ENCODE data around the gene SLC12A5.
"Not testable (repeated sequence)": the region's sequence is repeated elsewhere in the genome, so short reads cannot be mapped to it uniquely, and the experiment has no call there.

The SLC12A5 gene

GRCh38 chr20:46077642-46078305, 48.8 kb downstream of the SLC12A5 start:
- DNase-seq (ENCODE audit: low spot score) = no peak

DNA sequence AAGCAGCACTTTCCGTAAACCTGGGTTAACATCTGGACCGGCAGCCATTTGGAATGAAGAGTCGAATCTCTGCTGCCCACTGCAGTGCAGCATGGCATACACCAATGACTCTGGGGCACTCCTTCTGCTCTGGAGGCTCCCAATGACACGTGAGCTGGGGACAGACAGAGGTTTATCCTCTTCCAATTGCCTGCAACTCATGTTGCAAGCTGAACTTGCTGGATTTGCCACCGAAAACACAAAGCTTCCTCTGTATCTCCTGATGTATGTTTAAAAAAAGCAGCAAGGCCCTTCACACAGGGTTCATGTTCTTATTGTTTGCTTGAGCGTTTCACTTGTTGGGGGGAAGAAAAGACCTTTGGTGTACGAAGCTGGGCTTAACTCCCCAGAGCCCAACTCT, 49.9 kb downstream of the SLC12A5 start:
- DNase-seq (ENCODE audit: low spot score) = no peak

- no peak for DNase-seq (ENCODE audit: low spot score)
These were observed 52.1 kb downstream of the SLC12A5 start for GRCh38 chr20:46081074-46081473.

GRCh38 chr20:46083101-46083500, 54.1 kb downstream of the SLC12A5 start:
- DNase-seq (ENCODE audit: low spot score) = no peak

GRCh38 chr20:46083531-46084061, 54.6 kb downstream of the SLC12A5 start:
- no peak for DNase-seq (ENCODE audit: low spot score)

GRCh38 chr20:46084805-46085178, 55.8 kb downstream of the SLC12A5 start:
- DNase-seq (ENCODE audit: low spot score) = no peak

- no peak for DNase-seq (ENCODE audit: low spot score)
These were observed 56.3 kb downstream of the SLC12A5 start for GRCh38 chr20:46085179-46085851.

GRCh38 chr20:46087161-46087560, 58.1 kb downstream of the SLC12A5 start:
- DNase-seq (ENCODE audit: low spot score) = no peak

GRCh38 chr20:46088409-46089166, 59.6 kb downstream of the SLC12A5 start:
- DNase-seq (ENCODE audit: low spot score) = peak; percentile 12

DNA sequence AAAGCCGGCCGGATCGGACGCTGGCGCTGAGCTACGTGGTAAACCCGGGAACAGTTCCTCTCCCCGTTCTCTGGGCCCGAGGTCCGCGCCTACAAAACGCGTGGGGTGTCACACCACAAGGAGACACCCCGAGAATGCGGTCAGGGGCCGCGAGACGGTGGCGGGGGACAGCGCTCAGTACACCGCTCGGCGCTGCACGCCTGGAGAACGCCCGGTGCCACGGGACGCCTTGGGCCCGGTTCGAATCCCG, 60.1 kb downstream of the SLC12A5 start:
- no peak for DNase-seq (ENCODE audit: low spot score)

GRCh38 chr20:46089417-46090388, 60.7 kb downstream of the SLC12A5 start, which contains the start of gene NCOA5:
Gene NCOA5, minus strand, starts transcription at chr20:46089962. Its CDS starts 10,538 bp downstream, at chr20:46079424.
- DNase-seq (ENCODE audit: low spot score) = peak; percentile 97

DNA sequence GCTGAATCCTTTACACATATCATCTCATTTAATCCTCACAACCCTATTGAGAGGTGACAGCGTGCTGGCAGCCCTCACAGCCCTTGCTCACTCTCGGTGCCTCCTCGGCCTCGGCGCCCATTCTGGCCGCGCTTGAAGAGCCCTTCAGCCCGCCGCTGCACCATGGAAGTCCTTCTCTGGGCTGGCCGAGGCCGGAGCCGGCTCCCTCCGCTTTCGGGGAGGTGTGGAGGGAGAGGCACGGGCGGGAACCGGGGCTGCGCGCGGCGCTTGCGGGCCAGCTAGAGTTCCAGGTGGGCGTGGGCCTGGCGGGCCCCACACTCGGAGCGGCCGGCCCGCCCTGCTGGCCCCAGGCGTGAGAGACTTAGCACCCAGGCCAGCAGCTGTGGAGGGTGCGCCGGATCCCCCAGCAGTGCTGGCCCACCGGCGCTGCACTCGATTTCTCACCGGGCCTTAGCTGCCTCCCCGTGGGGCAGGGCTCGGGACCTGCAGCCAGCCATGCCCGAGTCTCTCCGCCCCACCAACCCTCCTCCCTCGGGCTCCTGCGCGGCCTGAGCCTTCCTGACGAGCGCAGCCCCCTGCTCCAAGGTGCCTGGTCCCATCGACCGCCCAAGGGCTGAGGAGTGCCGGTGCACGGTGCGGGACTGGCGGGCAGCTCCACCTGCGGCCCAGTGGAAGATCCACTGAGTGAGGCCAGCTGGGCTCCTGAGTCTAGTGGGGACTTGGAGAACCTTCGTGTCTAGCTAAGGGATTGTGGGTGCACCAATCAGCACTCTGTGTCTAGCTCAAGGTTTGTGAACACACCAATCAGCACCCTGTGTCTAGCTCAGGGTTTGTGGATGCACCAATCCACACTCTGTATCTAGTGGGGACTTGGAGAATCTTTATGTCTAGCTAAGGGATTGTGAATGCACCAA, 62.9 kb downstream of the SLC12A5 start:
- DNase-seq (ENCODE audit: low spot score) = not testable (repeated sequence)

- DNase-seq (ENCODE audit: low spot score) = no peak
These were observed 64.5 kb downstream of the SLC12A5 start for GRCh38 chr20:46093531-46093930.

DNA sequence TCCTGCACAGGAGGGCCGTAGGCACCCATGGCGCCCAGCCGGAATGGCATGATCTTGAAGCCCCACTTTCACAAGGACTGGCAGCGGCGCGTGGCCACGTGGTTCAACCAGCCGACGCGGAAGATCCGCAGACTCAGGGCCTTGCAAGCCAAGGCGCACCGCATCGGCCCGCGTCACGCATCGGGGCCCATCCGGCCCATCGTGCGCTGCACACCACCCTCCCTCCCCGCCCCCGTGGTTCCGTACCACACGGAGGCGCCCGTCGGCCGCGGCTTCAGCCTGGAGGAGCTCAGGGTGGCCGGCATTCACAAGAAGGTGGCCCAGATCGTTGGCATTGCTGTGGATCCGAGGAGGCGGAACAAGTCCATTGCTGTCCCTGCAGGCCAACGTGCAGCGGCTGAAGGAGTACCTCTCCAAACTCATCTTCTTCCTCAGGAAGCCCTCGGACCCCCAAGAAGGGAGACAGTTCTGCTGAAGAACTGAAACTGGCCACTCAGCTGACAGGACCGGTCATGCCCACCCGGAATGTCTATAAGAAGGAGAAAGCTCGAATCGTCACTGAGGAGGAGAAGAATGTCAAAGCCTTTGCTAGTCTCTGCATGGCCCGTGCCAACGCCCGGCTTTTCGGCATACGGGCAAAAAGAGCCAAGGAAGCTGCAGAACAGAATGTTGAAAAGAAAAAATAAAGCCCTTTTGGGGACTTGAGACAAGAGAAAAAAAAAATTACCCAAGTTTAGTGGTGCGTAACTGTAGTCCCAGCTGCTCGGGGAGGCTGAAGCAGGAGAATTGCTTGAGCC, 70.7 kb downstream of the SLC12A5 start:
- DNase-seq (ENCODE audit: low spot score) = no peak

GRCh38 chr20:46100444-46100843, 71.4 kb downstream of the SLC12A5 start:
- DNase-seq (ENCODE audit: low spot score) = not testable (repeated sequence)

DNA sequence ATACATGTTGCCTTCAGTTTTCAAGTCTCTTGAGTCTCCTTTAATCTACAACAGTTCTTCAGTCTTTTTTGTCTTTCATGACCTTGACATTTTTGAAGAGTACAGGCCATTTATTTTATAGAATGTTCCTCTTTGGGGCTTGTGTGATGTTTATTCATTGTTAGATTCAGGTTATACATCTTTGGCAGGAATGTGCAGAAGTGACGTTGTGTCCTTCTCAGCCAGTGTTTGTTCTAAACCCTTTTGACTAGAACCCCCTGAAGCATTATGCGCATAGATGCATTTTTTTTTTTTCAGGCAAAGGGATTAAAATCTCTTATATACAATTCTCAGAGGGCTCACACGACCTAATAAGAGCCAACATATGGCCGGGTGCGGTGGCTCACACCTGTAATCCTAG, 72.0 kb downstream of the SLC12A5 start:
- DNase-seq (ENCODE audit: low spot score) = no peak

GRCh38 chr20:46101957-46102356, 72.9 kb downstream of the SLC12A5 start:
- no peak for DNase-seq (ENCODE audit: low spot score)

- DNase-seq (ENCODE audit: low spot score) = no peak
These were observed 73.9 kb downstream of the SLC12A5 start for GRCh38 chr20:46102940-46103339.

DNA sequence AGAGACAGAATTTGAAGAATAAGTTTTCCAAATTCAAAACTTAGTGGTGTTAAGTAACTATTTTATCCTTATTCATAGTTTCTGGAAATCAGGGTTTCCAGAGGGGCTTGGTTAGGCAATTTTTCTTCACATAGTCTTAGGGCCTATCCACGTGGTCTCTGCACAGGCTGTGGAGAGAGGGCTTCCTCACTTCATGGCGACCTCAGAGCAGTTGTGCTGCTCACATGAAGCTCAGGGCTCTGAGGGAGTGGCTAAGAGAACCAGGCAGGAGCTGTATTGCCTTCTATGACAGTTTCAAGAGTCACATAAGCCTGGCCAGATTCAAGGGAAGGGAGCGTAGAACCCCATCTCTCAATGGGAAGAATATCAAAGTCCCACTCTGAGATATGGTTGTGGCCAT, 75.2 kb downstream of the SLC12A5 start:
- no peak for DNase-seq (ENCODE audit: low spot score)

DNA sequence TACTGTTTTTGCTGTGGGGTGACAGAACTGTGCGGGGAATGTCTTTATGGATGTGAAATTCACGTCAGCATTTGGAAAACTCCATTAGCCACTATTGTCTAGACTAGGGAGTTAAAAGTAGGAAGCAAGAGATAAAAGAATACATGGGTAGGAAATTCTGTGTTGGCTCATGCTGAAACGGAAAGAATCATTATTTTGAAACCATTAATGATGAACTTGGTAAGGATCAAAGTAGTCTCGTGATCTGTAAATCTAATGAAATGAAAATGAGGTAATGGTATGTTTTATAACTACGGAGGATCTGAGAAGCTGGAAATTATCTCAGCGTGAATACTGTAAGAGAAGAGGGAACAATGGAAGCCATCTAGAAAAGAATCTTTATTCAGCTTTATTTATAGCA, 78.0 kb downstream of the SLC12A5 start:
- DNase-seq (ENCODE audit: low spot score) = no peak

All from AG08395 (cell line).